GM12892 (cell line): ENCODE data around the gene WFDC8.
"Not testable (repeated sequence)": the region's sequence is repeated elsewhere in the genome, so short reads cannot be mapped to it uniquely, and the experiment has no call there.

Source experiments
- DNase-seq: peaks from one replicate; pipeline ENCODE4 v3.0.0; 2011; ENCODE audit not compliant: insufficient read length
- FAIRE-seq: peaks from 2 replicates; lab custom pipeline; 2011; peaks lifted over from hg19 to GRCh38; lab: Jason Lieb, UNC
- POLR2A ChIP-seq: IDR thresholded peaks from 2 replicates; pipeline ENCODE4 v1.6.1; 2011; ENCODE audit warnings: low read depth, low read length, control low read depth
- POLR2AphosphoS5 ChIP-seq: IDR thresholded peaks from 2 replicates; pipeline ENCODE4 v1.6.1; 2011; ENCODE audit warnings: low read depth, low read length, control low read depth
- TAF1 ChIP-seq: IDR thresholded peaks from 2 replicates; pipeline ENCODE4 v1.6.1; 2011; ENCODE audit warnings: low read depth, mild to moderate bottlenecking, control low read depth, low read length, borderline replicate concordance

WFDC8 gene

GRCh38 chr20:45583502-45583901 lies 4.4 kb upstream of the WFDC8 start:
- no peak for FAIRE-seq

GRCh38 chr20:45581702-45582101 lies 2.6 kb upstream of the WFDC8 start:
- FAIRE-seq = no peak
- no peak for TF ChIP-seq POLR2AphosphoS5
- no peak for DNase-seq

More at GRCh38 chr20:45583502-45583901, 4.4 kb upstream of the WFDC8 start:
- TF ChIP-seq TAF1 (no peak), POLR2AphosphoS5 (no peak), POLR2A (no peak)
- no peak for DNase-seq

GRCh38 chr20:45578231-45578630 lies 853 bp downstream of the WFDC8 start:
- DNase-seq (no peak), FAIRE-seq (no peak)
- TF ChIP-seq POLR2AphosphoS5 (no peak), POLR2A (no peak), TAF1 (no peak)

- FAIRE-seq (no peak), DNase-seq (no peak)
- TF ChIP-seq TAF1 = no peak
- TF ChIP-seq POLR2AphosphoS5 = no peak
- no peak for TF ChIP-seq POLR2A
Measured at GRCh38 chr20:45576995-45577394, 2.1 kb downstream of the WFDC8 start.

- no peak for TF ChIP-seq POLR2AphosphoS5
- DNase-seq (no peak), FAIRE-seq (no peak)
Measured at GRCh38 chr20:45575931-45576330, 3.2 kb downstream of the WFDC8 start.

GRCh38 chr20:45569650-45570049 lies 9.4 kb downstream of the WFDC8 start:
- not testable (repeated sequence) for FAIRE-seq, DNase-seq

- DNase-seq (no peak), FAIRE-seq (no peak)
- TF ChIP-seq TAF1 = no peak
- TF ChIP-seq POLR2A = no peak
- no peak for TF ChIP-seq POLR2AphosphoS5
Measured at GRCh38 chr20:45564760-45565276, 14.3 kb downstream of the WFDC8 start.

GRCh38 chr20:45555198-45555597 lies 23.9 kb downstream of the WFDC8 start:
- TF ChIP-seq POLR2AphosphoS5 (no peak), POLR2A (no peak), TAF1 (no peak)
- no peak for DNase-seq
- no peak for FAIRE-seq

- TF ChIP-seq POLR2AphosphoS5 = no peak
- no peak for TF ChIP-seq POLR2A
- TF ChIP-seq TAF1 = no peak
- FAIRE-seq (no peak), DNase-seq (no peak)
Measured at GRCh38 chr20:45552456-45552855, 26.6 kb downstream of the WFDC8 start.

- DNase-seq (no peak), FAIRE-seq (no peak)
- TF ChIP-seq TAF1 (no peak), POLR2AphosphoS5 (no peak), POLR2A (no peak)
Measured at GRCh38 chr20:45550765-45551164, 28.3 kb downstream of the WFDC8 start.

GRCh38 chr20:45548410-45548809 lies 30.7 kb downstream of the WFDC8 start:
- DNase-seq (no peak), FAIRE-seq (no peak)
- TF ChIP-seq POLR2AphosphoS5 (no peak), POLR2A (no peak), TAF1 (no peak)

GRCh38 chr20:45547206-45547770 lies 31.8 kb downstream of the WFDC8 start, which contains the start of gene EPPIN:
Gene EPPIN, minus strand, starts transcription at chr20:45547401. Its CDS starts 44 bp downstream, at chr20:45547357.
- no peak for TF ChIP-seq POLR2A
- no peak for TF ChIP-seq TAF1
- no peak for TF ChIP-seq POLR2AphosphoS5
- no peak for FAIRE-seq
- no peak for DNase-seq

GRCh38 chr20:45545754-45546453 lies 33.2 kb downstream of the WFDC8 start:
- TF ChIP-seq TAF1 = no peak
- TF ChIP-seq POLR2AphosphoS5 = no peak
- no peak for TF ChIP-seq POLR2A
- DNase-seq (no peak), FAIRE-seq (no peak)
